BLaER1 (cell line): ENCODE measurements around the gene MANSC1.
"Not testable (repeated sequence)": the region's sequence is repeated elsewhere in the genome, so short reads cannot be mapped to it uniquely, and the experiment has no call there.

Experiments used
- H3K27ac ChIP-seq: shearing (Covaris generic); formaldehyde crosslinking; 2 replicates; pipeline ENCODE4 v1.8.1; 2022
- H3K27me3 ChIP-seq: shearing (Covaris generic); formaldehyde crosslinking; 2 replicates; pipeline ENCODE4 v1.8.1; 2022
- H3K36me3 ChIP-seq: shearing (Covaris generic); formaldehyde crosslinking; 2 replicates; pipeline ENCODE4 v1.8.1; 2022
- H3K4me1 ChIP-seq: shearing (Covaris generic); formaldehyde crosslinking; 2 replicates; pipeline ENCODE4 v1.8.1; 2022
- H3K4me2 ChIP-seq: shearing (Covaris generic); formaldehyde crosslinking; 2 replicates; pipeline ENCODE4 v1.8.1; 2022
- H3K4me3 ChIP-seq: shearing (Covaris generic); formaldehyde crosslinking; 2 replicates; pipeline ENCODE4 v1.8.1; 2022
- H3K9ac ChIP-seq: shearing (Covaris generic); formaldehyde crosslinking; 2 replicates; pipeline ENCODE4 v1.8.1; 2022
- H3K9me3 ChIP-seq: shearing (Covaris generic); formaldehyde crosslinking; 2 replicates; pipeline ENCODE4 v1.8.1; 2022
- H4K20me1 ChIP-seq: shearing (Covaris generic); formaldehyde crosslinking; 2 replicates; pipeline ENCODE4 v1.8.1; 2022
- Cebpa-rat ChIP-seq: shearing (Covaris generic); IDR thresholded peaks from 2 replicates; pipeline ENCODE4 v1.8.1; 2022

Gene MANSC1

GRCh38 chr12:12365931-12366431 is 15.9 kb upstream of the MANSC1 start:
- no peak for TF ChIP-seq Cebpa-rat
- Histone ChIP-seq H3K9me3 (no peaks in the 10 kb centered on the region), H3K4me2 (no peak overlapping the region), H4K20me1 (no peaks in the 10 kb centered on the region), H3K9ac (no peak overlapping the region), H3K27me3 (no peaks in the 10 kb centered on the region), H3K4me3 (no peak overlapping the region), H3K27ac (no peak overlapping the region), H3K36me3 (peaks cover 13% of the 10 kb centered on the region), H3K4me1 (no peaks in the 10 kb centered on the region)

DNA sequence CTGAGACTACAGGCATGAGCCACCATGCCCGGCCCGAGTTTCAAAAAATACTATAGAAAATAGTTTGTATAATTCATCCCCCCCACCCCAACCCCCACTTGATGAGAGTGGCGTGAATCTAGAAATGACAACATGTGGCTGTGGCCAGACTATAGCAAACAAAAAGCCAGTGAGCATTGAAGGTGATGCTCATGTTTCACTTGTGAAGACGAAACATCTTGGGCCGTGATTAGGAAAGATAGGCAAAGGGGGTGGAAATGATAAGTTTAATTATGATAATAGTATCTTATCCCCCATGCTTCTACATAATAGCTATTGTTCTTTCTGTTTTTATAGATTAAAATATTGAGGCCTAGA is 15.4 kb upstream of the MANSC1 start:
- no peak for TF ChIP-seq Cebpa-rat
- H3K9me3 ChIP-seq = no peaks in the 10 kb centered on the region
- H4K20me1 ChIP-seq = no peaks in the 10 kb centered on the region
- peaks cover 13% of the 10 kb centered on the region for H3K36me3 ChIP-seq
- no peak overlapping the region for H3K4me2 ChIP-seq
- no peak overlapping the region for H3K27ac ChIP-seq
- no peak overlapping the region for H3K9ac ChIP-seq
- H3K4me1 ChIP-seq = no peaks in the 10 kb centered on the region; the same call in 1 of the 2 replicates
- H3K27me3 ChIP-seq = no peaks in the 10 kb centered on the region
- no peak overlapping the region for H3K4me3 ChIP-seq

DNA sequence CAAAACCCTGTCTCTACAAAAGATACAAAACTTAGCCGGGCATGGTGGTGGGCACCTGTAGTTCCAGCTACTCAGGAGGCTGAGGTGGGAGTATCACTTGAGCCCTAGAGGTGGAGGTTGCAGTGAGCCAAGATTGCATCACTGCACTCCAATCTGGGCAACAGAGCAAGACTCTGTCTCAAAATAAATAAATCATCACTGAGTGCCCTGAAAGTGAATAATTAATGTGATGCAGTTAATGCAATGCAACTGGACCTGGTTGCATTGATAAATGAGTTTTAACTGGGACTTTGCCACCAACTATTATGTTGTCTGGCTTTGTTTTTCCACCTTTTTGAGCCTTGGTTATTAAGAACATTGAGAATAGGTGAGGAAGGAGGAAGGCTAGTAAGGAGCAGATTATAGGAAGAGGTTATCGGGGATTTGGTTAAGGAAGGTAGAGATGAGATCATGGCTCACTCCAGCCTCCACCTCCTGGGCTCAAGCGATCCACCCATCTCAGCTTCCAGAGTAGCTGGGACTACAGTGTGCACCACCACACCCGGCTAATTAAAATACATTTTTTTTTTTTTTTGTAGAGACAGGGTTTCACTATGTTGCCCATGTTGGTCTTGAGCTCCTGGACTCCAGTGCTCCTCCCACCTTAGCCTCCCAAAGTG is 14.9 kb upstream of the MANSC1 start:
- TF ChIP-seq Cebpa-rat = no peak
- H3K4me1 ChIP-seq = peaks cover 5% of the 10 kb centered on the region
- no peaks in the 10 kb centered on the region for H4K20me1 ChIP-seq
- H3K27me3 ChIP-seq = no peaks in the 10 kb centered on the region
- no peaks in the 10 kb centered on the region for H3K9me3 ChIP-seq
- H3K36me3 ChIP-seq = peaks cover 13% of the 10 kb centered on the region
- no peak overlapping the region for H3K9ac ChIP-seq
- H3K4me3 ChIP-seq = no peak overlapping the region
- no peak overlapping the region for H3K27ac ChIP-seq
- H3K4me2 ChIP-seq = no peak overlapping the region

DNA sequence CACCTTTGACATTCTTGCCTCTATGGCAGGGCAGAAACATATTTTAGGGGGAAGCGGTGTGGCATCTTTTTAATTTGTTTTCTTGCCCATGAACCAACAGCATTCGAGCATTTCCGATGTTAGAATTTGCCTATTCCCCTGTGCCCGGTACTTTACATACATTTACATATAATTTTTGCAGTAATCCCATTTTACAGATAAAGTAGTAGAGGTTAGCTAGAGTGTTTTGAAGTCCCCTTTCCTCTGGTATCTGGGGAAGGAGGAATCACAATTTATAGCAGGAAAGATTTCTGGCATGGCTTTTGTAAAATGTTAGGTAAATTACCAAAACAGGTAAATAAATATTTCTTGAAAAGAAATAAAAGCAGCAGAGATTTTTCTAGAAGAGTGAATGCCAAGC is 8.5 kb upstream of the MANSC1 start:
- H4K20me1 ChIP-seq = no peaks in the 10 kb centered on the region
- 0 out of 2 replicates have a peak overlapping the region, but pooled peaks have one; percentile 94 for H3K9ac ChIP-seq
- no peak for TF ChIP-seq Cebpa-rat
- H3K4me3 ChIP-seq = peak overlapping the region; percentile 86
- peak overlapping the region; percentile 97; the same call in 1 of the 2 replicates for H3K27ac ChIP-seq
- peaks cover 33% of the 10 kb centered on the region for H3K4me1 ChIP-seq
- H3K36me3 ChIP-seq = peaks cover 7% of the 10 kb centered on the region
- no peaks in the 10 kb centered on the region for H3K27me3 ChIP-seq
- H3K9me3 ChIP-seq = no peaks in the 10 kb centered on the region
- peak overlapping the region; percentile 90 for H3K4me2 ChIP-seq

- Histone ChIP-seq H3K27ac (peak overlapping the region; percentile 97), H3K4me2 (peak overlapping the region; percentile 90), H3K27me3 (no peaks in the 10 kb centered on the region)
Observed at GRCh38 chr12:12357719-12358461, 7.8 kb upstream of the MANSC1 start.

DNA sequence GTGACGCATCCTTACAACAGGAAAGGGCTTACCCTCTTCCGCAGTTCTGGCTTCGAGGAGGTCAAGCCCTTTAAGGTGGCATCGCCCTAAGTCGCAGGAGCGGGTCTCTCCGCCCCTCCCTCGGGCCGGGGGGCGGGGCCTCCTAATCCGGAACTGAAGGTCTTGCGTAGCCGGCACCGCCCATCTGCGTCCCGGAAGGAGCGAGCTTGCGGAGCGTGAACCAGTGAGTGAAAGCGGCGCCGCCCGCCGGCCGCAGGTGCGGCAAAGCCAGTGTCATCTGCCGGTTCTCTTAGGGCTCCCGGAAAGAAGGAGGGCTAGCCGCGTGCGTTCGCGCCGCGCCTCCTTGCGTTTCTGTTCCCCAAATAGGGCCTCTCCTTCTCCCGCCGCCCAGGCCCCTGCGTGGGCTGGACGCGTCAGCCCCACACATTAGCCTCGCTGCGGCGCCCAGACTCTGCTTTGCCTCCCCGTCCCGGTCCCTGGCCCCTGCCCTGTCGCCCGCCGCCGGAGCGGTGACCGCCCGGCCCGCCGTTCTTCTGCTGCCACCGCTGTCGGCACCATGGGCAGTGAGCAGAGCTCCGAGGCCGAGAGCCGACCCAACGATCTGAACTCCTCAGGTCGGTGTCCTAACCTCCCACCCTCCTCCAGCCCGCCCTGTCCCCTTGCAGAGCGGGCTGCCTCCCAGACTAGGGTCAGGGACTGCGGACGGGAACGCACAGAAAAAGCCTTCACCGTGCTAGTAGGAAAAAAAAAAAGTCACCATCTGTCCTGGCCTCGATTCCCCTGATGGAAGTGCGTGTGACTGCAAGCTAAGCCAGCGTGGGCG is 7.1 kb upstream of the MANSC1 start, which contains the start of gene BORCS5:
Gene BORCS5, plus strand, starts transcription at position 183 of the 823 bp plus-strand sequence. Its CDS starts 374 bp downstream, at position 557.
- Histone ChIP-seq H4K20me1 (no peaks in the 10 kb centered on the region), H3K9me3 (no peaks in the 10 kb centered on the region), H3K27me3 (no peaks in the 10 kb centered on the region), H3K9ac (peak within 1 kb of the TSS; percentile 94), H3K4me3 (peak within 1 kb of the TSS; percentile 86), H3K4me2 (peak within 1 kb of the TSS; percentile 90), H3K4me1 (peaks cover 33% of the 10 kb centered on the region), H3K27ac (peak within 1 kb of the TSS; percentile 97), H3K36me3 (no peaks in the 10 kb centered on the region)
- TF ChIP-seq Cebpa-rat = no peak

More at GRCh38 chr12:12357719-12358461, 7.8 kb upstream of the MANSC1 start:
- peak overlapping the region; percentile 86 for H3K4me3 ChIP-seq
- TF ChIP-seq Cebpa-rat = no peak
- no peaks in the 10 kb centered on the region for H4K20me1 ChIP-seq
- no peaks in the 10 kb centered on the region for H3K9me3 ChIP-seq
- peaks cover 4% of the 10 kb centered on the region for H3K36me3 ChIP-seq
- H3K9ac ChIP-seq = peak overlapping the region; percentile 94
- H3K4me1 ChIP-seq = peaks cover 33% of the 10 kb centered on the region

DNA sequence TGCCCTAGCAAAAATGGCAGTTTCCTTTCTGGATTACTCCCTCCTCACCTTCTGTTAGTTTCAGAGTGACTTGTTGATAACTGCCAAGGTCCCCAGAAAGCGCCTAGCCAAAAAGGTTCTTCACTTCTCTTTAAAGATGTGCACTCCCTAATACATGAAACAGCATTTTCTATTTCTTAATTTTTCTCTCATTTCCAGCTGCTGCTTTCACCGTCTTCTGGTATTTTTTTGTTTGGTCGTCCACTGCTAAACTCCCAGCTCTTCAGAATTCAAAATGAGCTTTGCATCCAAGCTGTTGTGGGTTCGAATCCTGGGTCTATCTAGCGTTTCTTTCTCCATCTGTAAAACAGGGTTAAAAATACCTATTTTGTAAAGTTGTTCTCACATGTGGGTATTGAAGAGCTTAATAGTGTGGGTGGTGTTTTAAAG is 6.4 kb upstream of the MANSC1 start:
- H3K4me2 ChIP-seq = peak overlapping the region; percentile 90
- H4K20me1 ChIP-seq = no peaks in the 10 kb centered on the region
- H3K9me3 ChIP-seq = no peaks in the 10 kb centered on the region
- TF ChIP-seq Cebpa-rat = no peak
- no peaks in the 10 kb centered on the region for H3K27me3 ChIP-seq
- H3K4me1 ChIP-seq = peaks cover 33% of the 10 kb centered on the region
- H3K9ac ChIP-seq = peak overlapping the region; percentile 94
- H3K27ac ChIP-seq = peak overlapping the region; percentile 97; the same call in 1 of the 2 replicates
- peak overlapping the region; percentile 86 for H3K4me3 ChIP-seq
- H3K36me3 ChIP-seq = no peaks in the 10 kb centered on the region

DNA sequence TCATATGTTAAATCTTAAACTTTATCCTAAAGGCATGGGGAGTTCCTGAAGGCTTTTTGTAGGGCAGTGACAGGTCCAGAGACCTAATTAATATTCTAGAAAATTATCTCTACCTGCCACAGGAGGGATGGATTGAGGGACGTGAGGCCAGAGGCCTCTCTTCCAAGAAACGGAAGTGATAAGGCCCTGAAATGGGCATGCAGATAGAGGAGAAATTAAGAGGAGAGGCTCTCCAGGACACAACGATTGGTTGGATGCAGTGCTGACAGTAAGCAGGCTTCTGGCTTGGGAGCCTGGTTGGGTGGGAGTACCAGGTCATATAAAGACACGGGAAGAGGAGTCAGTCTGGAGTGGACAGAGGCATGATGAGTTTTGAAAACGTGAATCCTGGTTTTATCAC is 3.8 kb upstream of the MANSC1 start:
- Histone ChIP-seq H3K27ac (no peak overlapping the region), H3K9me3 (no peaks in the 10 kb centered on the region), H3K4me3 (no peak overlapping the region), H3K36me3 (no peaks in the 10 kb centered on the region), H3K9ac (no peak overlapping the region), H3K4me1 (peaks cover 32% of the 10 kb centered on the region), H3K4me2 (no peak overlapping the region), H3K27me3 (no peaks in the 10 kb centered on the region), H4K20me1 (no peaks in the 10 kb centered on the region)
- TF ChIP-seq Cebpa-rat = no peak

DNA sequence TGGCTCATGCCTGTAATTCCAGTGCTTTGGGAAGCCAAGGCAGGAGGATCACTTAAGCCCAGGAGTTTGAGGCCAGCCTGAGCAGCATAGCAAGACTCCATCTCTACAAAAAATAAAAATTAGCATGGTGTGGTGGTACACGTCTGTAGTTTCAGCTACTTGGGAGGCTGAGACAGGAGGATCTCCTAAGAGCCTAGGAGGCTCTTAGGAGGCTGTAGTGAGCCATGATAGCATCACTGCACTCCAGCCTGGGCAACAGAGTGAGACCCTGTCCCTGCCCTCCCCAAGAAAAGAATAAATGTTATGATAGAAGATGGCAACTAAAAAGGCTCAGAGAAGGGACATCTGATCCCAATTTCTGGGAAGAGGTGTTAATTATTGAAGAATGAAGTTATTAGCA is 3.2 kb upstream of the MANSC1 start:
- H3K4me1 ChIP-seq = peaks cover 27% of the 10 kb centered on the region
- H3K9ac ChIP-seq = no peak overlapping the region
- no peak overlapping the region for H3K4me3 ChIP-seq
- no peaks in the 10 kb centered on the region for H3K27me3 ChIP-seq
- H3K27ac ChIP-seq = no peak overlapping the region
- TF ChIP-seq Cebpa-rat = no peak
- H4K20me1 ChIP-seq = no peaks in the 10 kb centered on the region
- no peak overlapping the region for H3K4me2 ChIP-seq
- no peaks in the 10 kb centered on the region for H3K36me3 ChIP-seq
- no peaks in the 10 kb centered on the region for H3K9me3 ChIP-seq

DNA sequence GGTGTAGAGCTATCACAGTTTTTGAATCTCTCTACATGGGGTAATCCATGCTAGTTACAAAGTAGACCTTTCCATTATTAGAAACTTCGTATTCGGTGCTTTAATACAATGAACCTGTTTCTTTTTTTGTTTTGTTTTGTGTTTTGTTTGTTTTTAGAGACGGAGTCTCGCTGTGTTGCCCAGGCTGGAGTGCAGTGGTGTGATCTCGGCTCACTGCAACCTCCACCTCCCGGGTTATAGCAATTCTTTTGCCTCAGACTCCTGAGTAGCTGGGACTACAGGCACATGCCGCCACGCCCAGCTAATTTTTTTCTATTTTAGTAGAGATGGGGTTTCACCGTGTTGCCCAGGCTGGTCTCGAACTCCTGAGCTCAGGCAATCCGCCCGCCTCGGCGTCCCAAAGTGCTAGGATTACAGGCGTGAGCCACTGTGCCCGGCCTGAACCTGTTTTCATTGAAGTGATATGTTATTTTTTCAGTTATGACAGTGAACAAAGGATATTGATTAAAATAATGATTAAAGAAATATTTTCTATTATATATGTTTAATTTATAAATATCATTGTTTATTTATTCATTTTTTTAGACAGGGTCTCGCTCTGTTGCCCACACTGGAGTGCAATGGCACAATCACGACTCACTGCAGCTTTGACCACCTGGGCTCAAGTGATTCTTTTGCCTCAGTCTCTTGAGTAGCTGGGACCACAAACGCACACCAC is 1.6 kb upstream of the MANSC1 start:
- H3K27me3 ChIP-seq, H3K27ac ChIP-seq, H3K9me3 ChIP-seq, H3K4me3 ChIP-seq, H3K9ac ChIP-seq, H3K36me3 ChIP-seq, H4K20me1 ChIP-seq: not testable (repeated sequence)
- Histone ChIP-seq H3K4me2 (peak overlapping the region; percentile 89; the same call in 1 of the 2 replicates), H3K4me1 (peaks cover 20% of the 10 kb centered on the region)
